Kidney capillary endothelial cell (primary cell): Measurements from ENCODE around the gene RUVBL1.

ENCODE experiments used
- DNase-seq: peaks from one replicate; pipeline ENCODE4 v3.0.0-alpha.2; 2018; ENCODE audit warnings: low spot score

RUVBL1 gene

DNA sequence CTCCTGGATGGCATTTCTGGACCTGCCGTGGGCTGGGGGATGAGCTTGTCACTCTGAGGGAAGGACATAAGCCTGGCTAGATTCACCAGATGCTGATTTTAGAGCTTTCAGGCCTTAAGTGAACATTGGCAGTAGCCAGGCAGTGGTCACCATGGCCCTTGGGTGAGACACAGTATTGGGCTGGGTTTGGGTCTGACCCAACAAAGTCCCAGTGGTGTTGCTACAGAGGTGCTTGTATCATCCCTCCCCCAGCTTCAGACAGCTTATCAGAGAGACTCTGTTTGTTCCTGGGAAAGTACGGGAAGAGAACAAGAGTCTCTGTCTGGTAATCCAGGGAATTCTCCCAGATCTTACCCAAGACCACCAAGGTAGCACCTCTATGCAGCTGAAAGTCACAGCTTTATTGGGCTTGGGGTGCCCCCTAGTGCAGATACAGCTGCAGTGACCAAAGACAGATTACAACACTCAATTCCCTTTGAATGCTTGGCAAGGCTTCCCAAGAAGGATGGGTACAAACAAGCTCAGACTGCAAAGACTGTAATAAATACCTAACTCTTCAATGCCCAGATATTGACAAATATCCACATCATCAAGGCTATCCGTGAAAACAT, 9.8 kb upstream of the RUVBL1 start:
- DNase-seq: peak; percentile 48

DNA sequence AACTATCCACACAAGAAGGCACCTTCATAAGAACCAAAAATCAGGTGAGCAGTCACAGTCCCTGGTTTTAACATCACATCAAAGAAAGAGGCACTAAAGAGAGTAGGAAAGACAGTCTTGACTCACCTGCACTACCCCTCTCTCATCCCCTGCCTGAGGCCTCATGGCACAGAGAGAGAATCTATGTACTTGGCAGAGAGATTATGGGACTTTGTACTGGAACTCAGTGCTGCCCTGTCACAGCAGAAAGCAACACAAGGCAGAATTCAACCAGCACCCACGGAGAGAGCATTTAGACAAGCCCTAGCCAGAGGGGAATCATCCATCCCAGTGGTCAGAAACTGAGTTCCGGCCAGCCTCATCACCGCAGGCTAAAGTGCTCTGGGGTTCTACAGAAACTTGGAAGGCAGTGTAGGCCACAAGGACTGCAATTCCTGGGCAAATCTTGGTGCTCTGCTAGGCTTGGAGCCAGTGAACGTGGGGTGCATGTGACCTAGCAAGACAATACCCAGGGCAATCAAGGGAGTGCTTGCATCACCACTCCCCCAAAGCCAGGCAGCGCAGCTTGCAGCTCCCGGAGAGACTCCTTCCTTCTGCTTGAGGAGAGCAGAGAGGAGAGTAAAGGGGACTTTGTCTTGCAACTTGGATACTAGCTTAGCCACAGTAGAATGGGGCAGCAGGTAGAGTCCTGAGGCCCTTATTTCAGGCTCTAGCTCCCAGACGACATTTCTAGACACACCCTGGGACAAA, 8.5 kb upstream of the RUVBL1 start:
- no peak for DNase-seq

DNA sequence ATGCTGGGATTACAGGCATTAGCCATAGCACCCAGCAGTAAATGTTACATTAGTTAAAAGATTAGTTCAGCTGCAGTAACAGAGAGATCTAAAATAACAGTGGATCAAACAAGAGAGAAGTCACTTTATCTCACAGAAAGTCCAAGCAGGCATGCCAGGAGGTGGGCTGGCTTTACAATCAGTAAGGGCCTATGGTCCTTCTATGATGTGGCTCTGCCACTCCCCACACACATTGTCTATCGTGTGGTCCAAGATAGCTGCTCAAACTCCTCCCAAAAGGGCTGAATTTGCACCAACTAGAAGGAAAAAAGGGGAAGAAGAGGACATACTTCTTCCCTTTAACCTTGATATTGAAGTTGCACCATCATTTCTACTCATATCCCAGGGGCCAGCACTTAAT, 4.6 kb upstream of the RUVBL1 start:
- DNase-seq: no peak

DNA sequence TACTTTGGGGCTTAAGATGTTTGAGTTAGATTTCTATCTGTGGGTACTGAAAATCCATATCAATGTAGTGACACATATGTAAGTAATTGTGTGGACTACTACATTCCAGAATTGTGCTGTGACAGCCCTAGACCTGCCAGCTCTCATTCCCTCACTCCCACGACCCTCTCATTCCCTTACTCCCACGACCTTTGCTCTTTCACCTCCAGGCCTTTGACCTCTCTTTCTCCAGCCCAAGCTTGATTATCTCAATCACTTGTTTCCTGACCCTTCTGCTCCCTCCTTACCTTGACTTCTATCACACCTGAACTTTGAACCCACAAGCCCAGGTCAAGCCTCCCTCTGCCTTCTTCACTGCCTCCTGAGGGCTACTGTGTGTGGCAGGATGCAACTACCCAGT, 3.6 kb upstream of the RUVBL1 start:
- no peak for DNase-seq

DNA sequence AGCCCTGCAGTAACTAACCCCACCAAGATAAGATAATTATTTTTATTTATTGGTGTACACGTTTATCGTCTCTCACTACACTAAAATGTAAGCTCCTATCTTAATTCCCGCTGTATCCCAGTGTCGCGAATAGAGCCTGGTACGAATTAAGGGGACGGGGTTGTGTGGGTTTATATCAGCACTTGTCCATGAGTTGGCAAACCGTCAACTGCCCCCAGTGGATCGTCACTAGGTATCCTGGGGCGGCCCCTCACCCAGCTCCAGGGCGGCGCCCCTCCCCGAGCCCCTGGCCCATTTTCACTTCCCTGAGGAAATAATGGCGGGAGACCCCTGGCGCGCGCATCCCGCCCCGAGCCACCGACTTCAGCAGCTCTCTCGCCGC, 465 bp downstream of the RUVBL1 start:
- no peak for DNase-seq

DNA sequence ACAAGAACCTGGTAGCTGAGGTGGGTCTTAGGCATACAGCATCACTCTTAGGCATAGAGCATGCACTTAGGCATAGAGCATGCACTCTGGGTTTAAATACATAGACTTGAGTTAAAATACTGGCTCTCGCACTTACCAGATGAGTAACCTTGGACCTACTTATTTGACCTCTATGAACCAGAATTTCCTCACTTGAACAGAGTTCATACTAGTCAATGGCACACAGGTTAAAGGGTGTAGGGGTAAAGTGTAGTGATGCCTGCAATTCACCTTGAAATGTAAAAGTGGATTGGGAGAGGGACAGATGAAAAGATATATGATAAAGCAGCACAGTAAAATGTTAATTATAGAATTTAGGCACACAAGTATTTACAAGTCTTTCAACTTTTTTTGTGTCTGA, 1.6 kb downstream of the RUVBL1 start:
- DNase-seq: no peak

DNA sequence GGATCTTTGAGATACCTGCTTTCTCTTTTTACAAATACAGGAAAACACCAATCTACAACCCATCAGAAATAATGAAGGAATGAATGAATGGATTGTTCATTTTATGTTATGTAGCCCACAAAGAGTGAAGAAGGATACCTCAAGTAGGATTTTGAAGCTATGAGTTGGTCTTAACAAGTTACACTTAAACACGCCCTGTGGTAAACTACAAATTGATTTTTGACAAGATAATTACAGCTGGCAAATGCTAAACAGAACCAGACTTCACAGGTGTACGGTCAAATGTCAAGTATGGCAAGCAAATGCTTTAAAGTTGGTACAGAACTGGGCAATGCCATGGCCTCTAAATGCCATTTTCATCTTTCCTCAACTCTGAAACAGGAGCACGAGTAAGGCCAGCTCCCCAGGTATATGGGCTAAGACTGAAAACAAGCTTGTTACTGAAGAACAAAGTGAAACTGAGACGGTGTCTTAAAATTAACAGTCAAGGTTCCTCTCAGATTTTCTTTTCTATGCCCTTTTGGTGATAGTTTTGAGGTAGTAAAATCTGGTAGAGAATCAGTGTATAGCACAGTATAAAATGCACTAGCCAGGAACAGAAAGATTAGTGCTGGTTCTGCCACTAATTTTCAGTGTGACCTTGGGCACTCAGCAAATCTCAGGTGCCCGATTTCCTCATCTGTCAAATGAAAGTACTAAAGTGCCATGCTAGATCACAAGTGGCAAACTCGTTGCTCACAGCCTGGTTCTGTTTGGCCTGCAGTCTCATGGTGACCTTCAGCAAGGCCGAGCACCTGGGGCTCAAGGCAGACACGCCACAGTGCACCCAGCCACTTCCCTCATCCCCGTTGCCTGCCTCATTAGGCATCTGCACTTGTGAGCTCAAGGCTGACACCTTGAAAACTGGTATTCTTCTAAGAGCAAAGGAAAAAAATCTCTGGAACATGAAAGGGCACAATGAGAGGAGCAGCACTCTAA, 9.5 kb downstream of the RUVBL1 start:
- DNase-seq: no peak

DNA sequence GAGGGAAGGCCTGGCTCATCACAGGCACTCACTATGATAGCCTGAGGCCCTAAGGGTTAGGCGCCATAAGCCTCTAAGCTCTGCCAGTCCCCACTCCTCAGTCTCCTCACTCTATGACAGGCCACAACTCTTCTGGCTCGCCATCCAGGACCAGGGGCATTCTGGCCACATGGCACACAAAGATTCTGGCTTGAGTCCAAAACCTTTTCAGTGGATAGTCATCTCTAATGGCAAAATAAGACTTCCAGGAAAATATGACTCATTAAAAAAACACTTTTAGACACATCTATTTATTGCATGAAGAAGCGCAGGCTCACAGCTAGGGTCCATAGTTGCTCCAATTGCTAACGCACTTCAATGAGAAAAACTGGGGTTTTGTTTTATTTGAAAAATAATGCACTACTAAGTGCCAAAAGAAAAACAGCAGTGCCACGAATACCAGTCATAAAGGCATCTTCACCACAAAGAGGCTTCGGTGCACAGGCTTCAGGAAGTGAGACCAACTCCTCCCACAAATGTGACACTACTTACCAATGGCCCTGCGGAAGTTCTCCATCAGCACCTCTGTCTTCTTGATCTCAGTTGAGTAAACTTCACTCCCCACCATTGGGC, 11.1 kb downstream of the RUVBL1 start:
- peak; percentile 97 for DNase-seq

DNA sequence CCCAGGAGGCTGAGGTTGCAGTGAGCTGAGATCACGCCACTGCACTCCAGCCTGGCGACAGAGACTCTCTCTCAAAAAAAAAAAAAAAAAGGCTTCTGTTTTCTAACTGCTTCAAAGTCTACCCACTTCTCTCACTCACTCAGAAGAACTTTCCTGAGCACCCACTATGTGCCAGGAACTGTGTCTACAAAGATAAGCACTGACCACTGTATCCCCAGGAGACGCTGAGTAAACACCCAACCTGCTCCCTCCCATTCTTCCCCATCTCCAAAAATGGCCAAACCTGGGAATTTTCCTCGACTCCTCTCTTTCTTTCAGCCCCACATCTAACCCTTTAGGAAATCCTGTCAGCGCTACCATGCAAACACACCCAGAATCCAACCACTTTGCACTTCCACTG, 12.5 kb downstream of the RUVBL1 start:
- no peak for DNase-seq

DNA sequence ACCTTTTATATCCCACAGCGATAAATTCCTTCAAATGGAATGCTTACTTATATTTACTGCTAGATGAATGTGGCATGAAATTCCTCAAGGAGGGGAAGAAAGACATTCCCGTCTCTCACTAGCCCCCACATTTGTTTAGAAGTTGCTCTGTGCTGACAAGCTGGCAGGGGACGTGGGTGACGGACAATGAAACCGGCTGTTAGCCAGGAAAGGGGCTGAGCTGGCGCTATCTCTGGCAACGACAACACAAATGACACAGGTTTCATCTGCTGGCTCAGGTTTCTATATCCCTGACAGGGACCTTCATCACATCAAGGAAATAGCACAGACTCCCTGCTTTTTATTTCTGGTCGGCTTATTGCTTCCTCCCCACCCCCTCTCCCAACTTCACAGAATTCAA, 15.8 kb downstream of the RUVBL1 start:
- DNase-seq: no peak

DNA sequence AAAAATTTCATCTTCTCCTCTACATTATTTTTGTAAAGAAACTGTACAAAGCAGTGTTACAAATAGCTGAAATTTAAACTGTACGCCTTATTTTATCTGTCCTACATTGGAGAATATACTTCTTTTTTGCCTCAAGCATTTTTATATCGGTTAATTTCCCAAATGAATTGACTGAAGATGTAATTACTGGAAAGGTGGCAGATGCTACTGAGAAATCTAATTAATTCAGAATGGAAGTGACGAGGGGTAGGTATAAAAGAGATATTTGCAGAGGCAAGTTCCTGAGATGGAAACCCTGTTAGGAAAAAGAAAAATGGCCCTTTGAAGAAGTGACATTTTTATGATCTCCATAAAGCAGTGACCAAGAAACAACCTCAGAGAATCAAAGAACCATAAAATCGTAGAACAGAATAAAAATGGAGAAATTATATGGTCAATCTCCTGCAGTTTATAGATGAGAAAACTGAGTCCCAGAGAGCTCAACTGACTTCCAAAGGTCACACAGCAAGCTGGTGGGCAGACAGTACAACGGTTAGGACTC, 20.4 kb downstream of the RUVBL1 start:
- DNase-seq: no peak

DNA sequence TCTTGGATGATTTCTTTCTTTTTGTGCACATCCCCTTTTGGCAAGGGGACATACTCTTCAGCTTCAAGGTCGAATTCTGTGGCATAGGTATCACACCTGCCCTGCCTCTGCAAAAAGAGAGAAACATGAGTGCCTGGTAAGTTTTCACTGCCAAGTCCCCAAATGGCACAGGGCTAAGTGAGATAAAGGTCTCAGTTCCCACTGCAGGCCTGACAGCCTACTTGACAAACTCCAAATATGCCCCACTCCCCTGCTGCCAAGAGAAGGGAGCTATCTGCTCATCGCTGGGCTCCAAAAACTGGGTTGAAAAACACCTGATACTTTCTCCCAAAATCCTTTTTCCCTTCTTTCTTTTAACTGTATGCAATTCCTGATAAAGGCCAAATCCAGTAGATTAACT, 23.0 kb downstream of the RUVBL1 start:
- DNase-seq: no peak

DNA sequence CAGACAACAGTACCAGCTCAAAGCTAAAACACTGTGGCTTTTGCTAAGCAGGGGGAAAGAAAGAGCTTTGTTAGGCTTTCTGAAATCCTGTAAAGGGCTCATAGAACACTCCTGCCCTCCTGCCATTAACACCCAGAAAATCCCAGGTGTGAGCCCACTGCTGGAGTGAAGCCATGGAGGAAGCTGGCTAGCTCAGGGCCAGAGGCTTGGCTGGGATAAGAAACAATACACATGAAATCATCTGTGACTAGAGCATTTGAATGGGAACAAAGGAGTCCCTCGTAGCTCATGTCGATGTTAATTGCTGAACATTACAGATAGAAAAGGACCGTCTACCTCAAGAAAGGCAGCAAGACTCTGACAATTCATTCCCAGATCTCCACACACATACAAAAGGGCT, 23.5 kb downstream of the RUVBL1 start:
- DNase-seq: no peak

DNA sequence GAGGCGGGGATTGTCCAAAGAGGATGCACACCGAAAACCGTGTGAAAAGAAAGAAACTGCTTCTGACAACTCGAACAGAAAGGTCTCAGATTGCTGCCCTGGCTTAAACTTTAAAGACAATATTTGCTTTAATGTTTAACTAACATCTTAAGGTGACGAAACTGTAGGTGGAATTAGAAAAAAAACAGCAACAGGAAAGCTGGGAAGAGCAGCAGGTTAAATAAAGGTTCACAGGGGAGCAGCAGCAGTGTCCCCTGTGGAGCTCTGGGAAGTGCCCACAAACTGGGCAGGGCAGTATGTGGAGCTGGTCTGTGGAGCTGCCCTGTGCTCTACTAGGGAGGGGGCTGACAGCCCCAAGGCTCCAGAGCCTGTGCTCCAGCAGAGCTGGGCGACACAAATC, 25.4 kb downstream of the RUVBL1 start:
- DNase-seq: no peak

DNA sequence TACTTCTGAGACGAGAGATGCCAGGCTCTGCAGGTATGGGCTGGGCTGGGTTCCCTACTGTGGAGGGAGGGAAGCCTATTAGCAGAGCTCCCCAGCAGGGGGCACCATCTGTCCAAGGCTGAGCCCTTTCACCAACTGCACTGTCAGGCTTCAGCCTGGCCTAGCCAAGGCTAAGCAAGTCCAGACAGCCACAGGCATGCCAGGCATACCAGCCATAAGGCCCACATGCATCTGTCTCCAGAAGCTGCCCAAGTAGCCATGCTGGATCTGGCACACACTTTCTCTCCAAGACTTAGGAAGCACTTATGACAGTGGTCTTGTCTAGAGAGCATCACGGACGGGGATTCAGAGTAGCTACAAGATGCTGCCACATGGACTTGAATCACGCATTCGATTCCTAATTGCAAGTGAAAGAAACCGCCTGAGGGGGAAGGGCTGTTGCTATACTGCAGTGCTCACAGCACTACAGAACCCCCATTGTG, 28.3 kb downstream of the RUVBL1 start:
- peak; percentile 78 for DNase-seq

DNA sequence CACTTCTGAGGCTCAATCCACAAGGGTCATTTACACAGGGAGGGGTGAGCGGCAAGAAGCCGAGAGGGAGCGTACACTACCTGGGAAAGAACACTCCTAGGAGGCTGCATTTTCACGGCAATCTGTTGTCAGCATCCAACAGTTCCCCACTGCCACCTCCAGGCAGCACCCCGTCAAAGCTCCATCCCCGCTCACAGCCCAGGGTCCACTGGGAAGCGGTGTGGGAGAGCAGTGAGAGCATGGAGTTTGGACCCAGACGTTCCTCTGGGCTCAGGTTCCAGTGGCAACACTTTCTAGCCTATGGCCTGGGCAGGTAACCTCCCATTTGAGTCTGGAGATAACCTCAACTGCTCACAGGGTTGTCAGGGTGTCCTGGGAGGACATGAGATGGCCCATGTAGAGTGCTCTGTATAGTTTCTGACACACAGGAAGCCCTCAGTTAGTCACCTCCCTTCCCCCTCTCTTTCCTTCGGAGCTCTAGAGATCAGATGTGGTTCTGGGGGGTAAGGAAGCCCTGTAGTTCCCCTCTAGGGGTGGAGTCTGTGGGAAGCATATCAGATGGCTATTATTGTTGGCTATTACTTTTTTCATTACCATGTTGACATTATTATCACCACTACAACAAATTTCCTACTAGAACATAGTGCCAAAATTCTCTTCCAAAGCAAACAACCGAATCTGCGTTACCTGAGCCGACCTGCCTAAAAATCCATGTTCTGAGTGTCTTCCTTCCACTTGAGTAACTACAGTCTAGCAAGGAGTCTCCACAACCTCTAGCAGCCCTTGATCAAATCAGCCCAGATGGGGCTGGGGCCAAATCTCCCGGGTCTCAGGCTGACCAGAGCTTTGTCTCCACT, 29.1 kb downstream of the RUVBL1 start:
- peak; percentile 46 for DNase-seq

DNA sequence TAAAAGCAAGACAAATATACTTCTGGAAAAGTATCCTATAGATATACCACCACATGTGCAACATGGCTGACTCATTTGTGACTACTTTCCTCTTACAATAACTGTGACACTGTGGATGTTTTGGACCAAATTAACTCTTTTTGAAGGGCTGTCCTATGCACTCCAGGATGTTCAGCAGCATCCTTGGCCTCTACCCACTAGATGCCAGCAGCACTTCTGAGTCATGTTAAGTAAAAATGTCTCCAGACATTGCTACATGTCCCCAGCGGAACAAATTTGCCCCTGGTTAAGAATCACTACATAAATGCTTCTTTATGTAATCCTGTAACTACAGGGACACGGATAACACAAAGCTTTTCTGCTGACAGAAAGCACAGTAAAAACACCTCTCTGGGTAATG, 32.0 kb downstream of the RUVBL1 start:
- DNase-seq: no peak

DNA sequence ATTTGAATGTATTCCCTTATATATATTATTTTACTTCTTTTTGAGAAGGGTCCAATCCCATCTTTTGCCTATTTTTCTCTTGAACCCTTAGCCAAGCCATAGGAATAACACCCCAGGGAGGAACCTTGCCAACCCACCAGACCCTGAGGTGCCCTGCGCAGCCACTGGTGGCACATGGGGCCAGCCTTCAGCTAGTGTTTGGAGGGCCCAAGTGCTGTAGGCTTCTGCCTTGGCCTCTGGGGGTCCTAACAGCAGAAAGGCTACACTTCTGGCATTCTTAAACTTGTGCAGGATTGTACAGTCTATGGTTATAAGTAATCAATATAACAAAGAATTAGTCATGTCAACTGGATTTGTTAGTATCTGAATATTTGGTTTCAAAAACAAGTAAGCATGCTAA, 34.5 kb downstream of the RUVBL1 start:
- DNase-seq: no peak

DNA sequence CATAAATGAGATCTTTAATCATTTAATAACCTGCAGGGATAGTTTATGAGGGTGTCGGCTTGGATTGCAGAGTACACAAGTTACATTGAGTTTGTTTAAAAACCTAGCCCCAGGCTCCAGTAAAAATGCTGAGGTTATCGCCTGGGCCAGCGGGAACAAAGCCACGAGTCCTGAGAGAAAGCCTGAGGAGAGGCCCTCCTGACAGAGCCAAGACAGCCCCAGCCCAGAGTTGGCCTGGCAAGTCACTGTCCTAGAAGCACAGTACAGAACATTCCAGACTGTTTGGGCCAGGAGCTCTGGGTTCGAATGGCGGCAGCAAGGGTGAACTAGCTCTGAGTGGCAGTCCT, 39.0 kb downstream of the RUVBL1 start:
- DNase-seq: no peak

DNA sequence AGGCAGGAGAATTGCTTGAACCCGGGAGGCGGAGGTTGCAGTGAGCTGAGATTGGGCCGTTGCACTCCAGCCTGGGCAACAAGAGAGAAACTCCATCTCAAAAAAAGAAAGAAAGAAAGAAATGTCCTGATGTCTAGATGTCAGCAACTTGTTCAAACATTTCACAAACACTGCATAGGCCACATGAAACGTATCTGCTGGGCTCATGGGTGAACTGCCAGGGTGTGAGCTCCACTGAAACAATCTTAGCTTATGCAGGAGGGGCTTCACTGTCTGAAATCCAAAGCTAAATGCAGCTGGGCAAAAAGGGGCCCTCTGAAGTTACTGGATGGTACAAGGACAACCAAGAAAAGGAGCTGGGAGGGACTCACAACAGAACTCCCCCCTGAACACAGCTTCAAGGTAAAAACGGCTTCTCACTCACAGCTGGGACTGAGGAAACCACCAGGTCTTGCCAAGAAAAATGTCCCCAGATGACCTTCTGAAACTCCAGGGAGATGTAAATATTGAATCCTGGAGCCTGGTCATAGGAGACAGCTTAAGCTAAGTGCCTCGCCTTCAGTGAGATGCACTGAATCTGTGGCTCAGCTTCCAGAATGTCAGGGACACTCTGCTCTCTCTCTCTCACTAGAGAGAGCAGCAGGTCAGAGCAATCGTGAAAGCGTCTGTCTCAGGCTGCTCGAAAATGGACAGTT, 39.5 kb downstream of the RUVBL1 start:
- DNase-seq: no peak

DNA sequence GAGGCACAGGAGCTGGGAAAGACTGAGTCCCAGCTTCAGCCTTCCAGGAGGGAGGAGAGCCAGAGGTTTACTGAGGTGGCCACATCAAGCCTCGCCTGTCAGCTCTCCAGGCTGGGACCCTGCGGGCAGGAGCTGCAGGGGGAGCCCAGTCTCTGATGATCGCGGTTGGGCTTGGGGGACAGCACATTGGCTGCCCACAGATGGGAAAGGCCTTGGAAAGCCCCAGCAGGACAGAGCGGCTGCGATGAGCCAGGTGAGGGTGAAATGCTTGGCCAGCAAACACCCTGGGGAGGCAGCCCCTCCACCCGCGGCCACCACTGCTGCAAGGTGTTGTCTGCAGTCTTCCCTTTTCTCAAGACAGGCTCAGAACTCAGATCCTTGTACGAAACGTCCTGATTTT, 40.2 kb downstream of the RUVBL1 start:
- DNase-seq: no peak
